Nephron (organoid): ENCODE results near the gene PACS1.

Experiments
- H3K27ac Mint-ChIP-seq, 3 experiments: 2 replicates each; pipeline ENCODE4 v1.8.0; 2020; ENCODE audit warnings: mixed read lengths in 3 of 3, mild to moderate bottlenecking in 2 of 3, moderate library complexity in 1 of 3
- H3K27me3 Mint-ChIP-seq: 2 replicates; pipeline ENCODE4 v1.8.0; 2021; ENCODE audit warnings: low read depth, mild to moderate bottlenecking, moderate library complexity, mixed read lengths
- H3K36me3 Mint-ChIP-seq: 2 replicates; pipeline ENCODE4 v1.8.0; 2020; ENCODE audit warnings: low read depth, mixed read lengths
- H3K4me1 Mint-ChIP-seq: 2 replicates; pipeline ENCODE4 v1.8.0; 2020; ENCODE audit warnings: mixed read lengths
- H3K4me3 Mint-ChIP-seq, 3 experiments: 2 replicates each; pipeline ENCODE4 v1.8.0; 2020; ENCODE audit warnings: mild to moderate bottlenecking in 3 of 3, mixed read lengths in 3 of 3, moderate library complexity in 2 of 3
- H3K9me3 Mint-ChIP-seq: 2 replicates; pipeline ENCODE4 v1.8.0; 2020; ENCODE audit warnings: mixed read lengths
- TF ChIP-seq, protein P1 (sequence below), 3 experiments: fragments of 200-600 bp; sonication (generic); IDR thresholded peaks; one replicate each; pipeline ENCODE4 v1.5.0; 2021; ENCODE audit warnings: antibody characterized with exemption in 3 of 3; ENCODE audit not compliant: unreplicated experiment in 3 of 3

Gene PACS1

DNA sequence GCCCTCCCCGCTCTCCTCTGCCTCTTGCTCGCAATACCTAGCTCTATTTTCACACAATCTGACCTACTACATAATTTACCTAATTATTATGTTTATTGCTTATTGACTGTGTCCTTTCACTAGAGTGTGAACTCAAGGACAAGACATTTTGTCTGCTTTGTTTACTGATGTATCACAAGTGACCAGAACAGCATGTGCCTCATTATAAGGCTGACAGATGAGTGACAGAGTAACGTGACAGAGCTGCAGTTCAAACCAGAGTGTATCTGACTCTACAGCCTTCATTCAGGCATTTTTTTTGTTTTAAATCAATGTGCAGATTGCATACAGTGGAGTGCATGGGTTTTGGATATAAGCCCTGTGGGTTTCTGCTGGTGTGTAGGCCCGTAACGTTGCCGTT lies 116.4 kb downstream of the PACS1 start:
- H3K27me3 Mint-ChIP-seq, result no peaks in the 10 kb centered on the region
- no peaks in the 10 kb centered on the region for H3K4me1 Mint-ChIP-seq
- no peak overlapping the region for H3K27ac Mint-ChIP-seq
- peaks cover 11% of the 10 kb centered on the region for H3K36me3 Mint-ChIP-seq
- H3K9me3 Mint-ChIP-seq, result peaks cover 7% of the 10 kb centered on the region
- no peak overlapping the region for H3K4me3 Mint-ChIP-seq
- TF ChIP-seq, protein P1, sequence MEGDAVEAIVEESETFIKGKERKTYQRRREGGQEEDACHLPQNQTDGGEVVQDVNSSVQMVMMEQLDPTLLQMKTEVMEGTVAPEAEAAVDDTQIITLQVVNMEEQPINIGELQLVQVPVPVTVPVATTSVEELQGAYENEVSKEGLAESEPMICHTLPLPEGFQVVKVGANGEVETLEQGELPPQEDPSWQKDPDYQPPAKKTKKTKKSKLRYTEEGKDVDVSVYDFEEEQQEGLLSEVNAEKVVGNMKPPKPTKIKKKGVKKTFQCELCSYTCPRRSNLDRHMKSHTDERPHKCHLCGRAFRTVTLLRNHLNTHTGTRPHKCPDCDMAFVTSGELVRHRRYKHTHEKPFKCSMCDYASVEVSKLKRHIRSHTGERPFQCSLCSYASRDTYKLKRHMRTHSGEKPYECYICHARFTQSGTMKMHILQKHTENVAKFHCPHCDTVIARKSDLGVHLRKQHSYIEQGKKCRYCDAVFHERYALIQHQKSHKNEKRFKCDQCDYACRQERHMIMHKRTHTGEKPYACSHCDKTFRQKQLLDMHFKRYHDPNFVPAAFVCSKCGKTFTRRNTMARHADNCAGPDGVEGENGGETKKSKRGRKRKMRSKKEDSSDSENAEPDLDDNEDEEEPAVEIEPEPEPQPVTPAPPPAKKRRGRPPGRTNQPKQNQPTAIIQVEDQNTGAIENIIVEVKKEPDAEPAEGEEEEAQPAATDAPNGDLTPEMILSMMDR (IDR thresholded peaks at IDR 0.05; ENCODE audit: unreplicated experiment in 3 of 3), result no peak

- Mint-ChIP-seq H3K36me3 (peaks cover 11% of the 10 kb centered on the region), H3K9me3 (peaks cover 7% of the 10 kb centered on the region), H3K4me3 (no peak overlapping the region), H3K27ac (no peak overlapping the region), H3K4me1 (no peaks in the 10 kb centered on the region), H3K27me3 (no peaks in the 10 kb centered on the region)
- TF ChIP-seq, protein P1 (IDR thresholded peaks at IDR 0.05; ENCODE audit: unreplicated experiment in 3 of 3), result no peak
These were observed 117.4 kb downstream of the PACS1 start for GRCh38 chr11:66187453-66187852.

DNA sequence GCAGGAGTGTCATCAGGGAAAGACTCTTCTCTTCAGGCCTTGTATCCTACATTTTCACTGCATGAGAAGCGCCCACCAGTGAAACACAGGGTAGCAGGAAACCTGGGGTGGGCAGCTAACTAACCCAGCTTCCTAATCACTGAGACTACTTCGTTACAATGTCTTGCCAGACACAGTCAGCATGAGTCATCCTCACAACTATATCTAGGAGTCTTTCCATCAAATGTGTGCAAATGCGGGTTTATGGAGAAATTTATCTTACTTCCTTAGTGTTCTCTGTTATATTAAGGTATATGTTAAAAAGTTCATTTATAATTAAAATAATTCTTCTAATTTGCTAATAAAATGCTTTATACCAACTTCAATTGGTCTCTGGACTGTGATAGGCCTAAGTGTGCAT lies 118.5 kb downstream of the PACS1 start:
- Mint-ChIP-seq H3K27ac (no peak overlapping the region), H3K27me3 (no peaks in the 10 kb centered on the region), H3K4me1 (no peaks in the 10 kb centered on the region), H3K36me3 (peaks cover 11% of the 10 kb centered on the region), H3K9me3 (peaks cover 7% of the 10 kb centered on the region), H3K4me3 (no peak overlapping the region)
- TF ChIP-seq, protein P1 (IDR thresholded peaks at IDR 0.05; ENCODE audit: unreplicated experiment in 3 of 3), result no peak

DNA sequence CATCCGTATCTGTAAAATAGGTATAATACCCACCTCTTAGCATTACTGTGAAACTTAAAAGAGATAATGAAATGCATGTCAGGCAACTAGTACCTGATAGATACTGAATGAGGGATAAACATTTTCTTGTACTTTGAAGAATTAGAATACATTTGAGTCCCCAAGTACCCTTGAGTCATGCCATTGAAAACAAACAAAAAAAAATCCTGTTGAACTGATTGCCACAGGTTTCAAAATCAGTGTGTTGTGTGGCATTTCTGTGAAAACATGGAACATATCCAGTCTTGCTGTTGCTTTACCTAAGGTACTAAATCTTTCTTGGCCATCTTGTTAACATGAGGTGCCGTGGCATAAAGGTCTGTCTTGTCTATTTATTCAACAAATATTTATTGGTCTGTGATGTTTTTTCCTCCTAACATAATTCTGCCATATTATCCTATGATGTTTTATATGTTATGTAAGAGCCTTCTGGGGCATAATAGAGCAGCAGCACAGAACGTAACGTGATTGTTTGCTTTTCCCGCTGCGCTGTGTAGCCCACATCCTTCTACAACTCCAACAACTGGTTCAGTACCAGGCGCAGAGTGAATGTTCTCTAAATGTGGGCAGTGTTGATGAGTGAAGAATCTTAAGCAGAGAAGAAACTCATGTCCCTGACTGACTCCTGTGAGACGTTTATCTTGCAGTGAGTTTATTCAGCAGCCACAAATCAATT lies 119.1 kb downstream of the PACS1 start:
- H3K4me3 Mint-ChIP-seq, result no peak overlapping the region
- peaks cover 13% of the 10 kb centered on the region for H3K36me3 Mint-ChIP-seq
- peaks cover 7% of the 10 kb centered on the region for H3K9me3 Mint-ChIP-seq
- H3K4me1 Mint-ChIP-seq, result no peaks in the 10 kb centered on the region
- H3K27ac Mint-ChIP-seq, result no peak overlapping the region
- TF ChIP-seq, protein P1 (IDR thresholded peaks at IDR 0.05; ENCODE audit: unreplicated experiment in 3 of 3), result no peak
- H3K27me3 Mint-ChIP-seq, result no peaks in the 10 kb centered on the region

- TF ChIP-seq, protein P1 (IDR thresholded peaks at IDR 0.05; ENCODE audit: unreplicated experiment in 3 of 3), result no peak
These were observed 120.7 kb downstream of the PACS1 start for GRCh38 chr11:66190786-66191185.

More at GRCh38 chr11:66190786-66191185, 120.7 kb downstream of the PACS1 start:
- Mint-ChIP-seq H3K4me3 (no peak overlapping the region), H3K36me3 (peaks cover 21% of the 10 kb centered on the region), H3K9me3 (peaks cover 7% of the 10 kb centered on the region), H3K4me1 (no peaks in the 10 kb centered on the region), H3K27ac (no peak overlapping the region), H3K27me3 (no peaks in the 10 kb centered on the region)
